ENCODE data around the gene DAP.

The DAP gene

GRCh38 chr5:10636363-10637142 lies 124.5 kb downstream of the DAP start:
- H3K4me3 Mint-ChIP-seq = no peak overlapping the region

GRCh38 chr5:10635867-10636350 lies 125.1 kb downstream of the DAP start:
- Mint-ChIP-seq H3K4me3 (no peak overlapping the region), H3K4me1 (no peaks in the 10 kb centered on the region), H3K27ac (no peak overlapping the region), H3K9me3 (peaks cover 9% of the 10 kb centered on the region), H3K36me3 (ENCODE audit: low read depth) (peaks cover 9% of the 10 kb centered on the region), H3K27me3 (ENCODE audit: low read depth) (peaks cover 54% of the 10 kb centered on the region)
- TF ChIP-seq, protein P1, sequence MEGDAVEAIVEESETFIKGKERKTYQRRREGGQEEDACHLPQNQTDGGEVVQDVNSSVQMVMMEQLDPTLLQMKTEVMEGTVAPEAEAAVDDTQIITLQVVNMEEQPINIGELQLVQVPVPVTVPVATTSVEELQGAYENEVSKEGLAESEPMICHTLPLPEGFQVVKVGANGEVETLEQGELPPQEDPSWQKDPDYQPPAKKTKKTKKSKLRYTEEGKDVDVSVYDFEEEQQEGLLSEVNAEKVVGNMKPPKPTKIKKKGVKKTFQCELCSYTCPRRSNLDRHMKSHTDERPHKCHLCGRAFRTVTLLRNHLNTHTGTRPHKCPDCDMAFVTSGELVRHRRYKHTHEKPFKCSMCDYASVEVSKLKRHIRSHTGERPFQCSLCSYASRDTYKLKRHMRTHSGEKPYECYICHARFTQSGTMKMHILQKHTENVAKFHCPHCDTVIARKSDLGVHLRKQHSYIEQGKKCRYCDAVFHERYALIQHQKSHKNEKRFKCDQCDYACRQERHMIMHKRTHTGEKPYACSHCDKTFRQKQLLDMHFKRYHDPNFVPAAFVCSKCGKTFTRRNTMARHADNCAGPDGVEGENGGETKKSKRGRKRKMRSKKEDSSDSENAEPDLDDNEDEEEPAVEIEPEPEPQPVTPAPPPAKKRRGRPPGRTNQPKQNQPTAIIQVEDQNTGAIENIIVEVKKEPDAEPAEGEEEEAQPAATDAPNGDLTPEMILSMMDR (IDR thresholded peaks at IDR 0.05; ENCODE audit: unreplicated experiment in 3 of 3) = no peak

More at GRCh38 chr5:10636363-10637142, 124.5 kb downstream of the DAP start:
- Mint-ChIP-seq H3K36me3 (ENCODE audit: low read depth) (peaks cover 9% of the 10 kb centered on the region), H3K4me1 (no peaks in the 10 kb centered on the region), H3K27me3 (ENCODE audit: low read depth) (peaks cover 60% of the 10 kb centered on the region), H3K27ac (no peak overlapping the region), H3K9me3 (peaks cover 9% of the 10 kb centered on the region)
- TF ChIP-seq, protein P1 (IDR thresholded peaks at IDR 0.05; ENCODE audit: unreplicated experiment in 3 of 3) = no peak

- peaks cover 49% of the 10 kb centered on the region for H3K27me3 Mint-ChIP-seq (ENCODE audit: low read depth)
- H3K4me3 Mint-ChIP-seq = no peak overlapping the region
- H3K9me3 Mint-ChIP-seq = peaks cover 9% of the 10 kb centered on the region
- no peaks in the 10 kb centered on the region for H3K4me1 Mint-ChIP-seq
- peaks cover 9% of the 10 kb centered on the region for H3K36me3 Mint-ChIP-seq (ENCODE audit: low read depth)
- no peak overlapping the region for H3K27ac Mint-ChIP-seq
- TF ChIP-seq, protein P1 (IDR thresholded peaks at IDR 0.05; ENCODE audit: unreplicated experiment in 3 of 3) = no peak
Measured at GRCh38 chr5:10635257-10635866, 125.7 kb downstream of the DAP start.

- no peak overlapping the region for H3K27ac Mint-ChIP-seq
- H3K27me3 Mint-ChIP-seq (ENCODE audit: low read depth) = peaks cover 45% of the 10 kb centered on the region
- peaks cover 5% of the 10 kb centered on the region for H3K9me3 Mint-ChIP-seq
- TF ChIP-seq, protein P1 (IDR thresholded peaks at IDR 0.05; ENCODE audit: unreplicated experiment in 3 of 3) = no peak
- peaks cover 5% of the 10 kb centered on the region for H3K36me3 Mint-ChIP-seq (ENCODE audit: low read depth)
- H3K4me1 Mint-ChIP-seq = no peaks in the 10 kb centered on the region
- no peak overlapping the region for H3K4me3 Mint-ChIP-seq
Measured at GRCh38 chr5:10634562-10634961, 126.5 kb downstream of the DAP start.

GRCh38 chr5:10634050-10634449 lies 127.0 kb downstream of the DAP start:
- peaks cover 47% of the 10 kb centered on the region for H3K27me3 Mint-ChIP-seq (ENCODE audit: low read depth)
- TF ChIP-seq, protein P1 (IDR thresholded peaks at IDR 0.05; ENCODE audit: unreplicated experiment in 3 of 3) = no peak
- no peak overlapping the region for H3K4me3 Mint-ChIP-seq
- peaks cover 5% of the 10 kb centered on the region for H3K36me3 Mint-ChIP-seq (ENCODE audit: low read depth)
- H3K27ac Mint-ChIP-seq = no peak overlapping the region
- H3K9me3 Mint-ChIP-seq = peaks cover 5% of the 10 kb centered on the region
- H3K4me1 Mint-ChIP-seq = no peaks in the 10 kb centered on the region
